Fibroblast of pulmonary artery (primary cell): ENCODE data around the gene KCNH6.

ENCODE experiments used
- DNase-seq: peaks from one replicate; pipeline ENCODE4 v3.0.0-alpha.2; 2010; ENCODE audit warnings: low read depth
- H3K4me3 ChIP-seq: replicated peaks from 2 replicates; pipeline ENCODE4 v1.5.1; 2011; ENCODE audit warnings: low read depth, mild to moderate bottlenecking, control low read depth, low read length, moderate library complexity
- TF ChIP-seq, protein P1 (sequence below): IDR thresholded peaks from 2 replicates; pipeline ENCODE4 v1.5.1; 2011; ENCODE audit warnings: mild to moderate bottlenecking, control low read depth, low read length, inconsistent platforms; ENCODE audit errors: missing control alignments

Gene KCNH6

DNA sequence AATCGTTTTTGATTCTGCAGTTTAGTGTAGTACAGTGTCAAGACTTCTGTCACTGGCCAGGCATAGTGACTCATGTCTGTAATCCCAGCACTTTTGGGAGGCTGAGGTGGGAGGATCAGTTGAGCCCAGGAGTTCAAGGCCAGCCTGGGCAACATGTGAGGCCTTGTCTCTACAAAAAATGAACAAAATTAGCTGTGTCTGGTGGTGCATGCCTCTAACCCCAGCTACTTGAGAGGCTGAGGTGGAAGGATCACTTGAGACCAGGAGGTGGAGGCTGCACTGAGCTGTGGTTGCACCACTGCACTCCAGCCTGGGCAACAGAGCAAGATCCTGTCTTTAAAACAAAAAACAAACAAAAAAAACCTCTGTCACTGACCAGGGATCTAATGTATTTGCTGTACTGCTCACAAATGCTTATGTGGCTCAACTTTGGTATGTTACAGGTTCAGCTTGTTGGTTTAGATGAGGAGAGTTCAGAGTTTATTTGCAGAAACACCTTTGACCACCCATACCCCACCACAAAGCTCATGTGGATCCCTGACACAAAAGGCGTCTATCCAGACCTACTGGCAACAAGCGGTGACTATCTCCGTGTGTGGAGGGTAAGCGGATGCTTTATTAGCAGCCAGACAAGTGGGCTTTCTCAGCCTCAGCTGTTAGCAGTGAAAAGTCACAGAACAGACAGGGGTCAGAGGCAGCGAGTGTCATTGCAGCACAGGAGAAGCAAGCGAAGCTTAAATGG, 55.0 kb downstream of the KCNH6 start:
- DNase-seq, result no peak
- no peak overlapping the region for H3K4me3 ChIP-seq
- TF ChIP-seq, protein P1, sequence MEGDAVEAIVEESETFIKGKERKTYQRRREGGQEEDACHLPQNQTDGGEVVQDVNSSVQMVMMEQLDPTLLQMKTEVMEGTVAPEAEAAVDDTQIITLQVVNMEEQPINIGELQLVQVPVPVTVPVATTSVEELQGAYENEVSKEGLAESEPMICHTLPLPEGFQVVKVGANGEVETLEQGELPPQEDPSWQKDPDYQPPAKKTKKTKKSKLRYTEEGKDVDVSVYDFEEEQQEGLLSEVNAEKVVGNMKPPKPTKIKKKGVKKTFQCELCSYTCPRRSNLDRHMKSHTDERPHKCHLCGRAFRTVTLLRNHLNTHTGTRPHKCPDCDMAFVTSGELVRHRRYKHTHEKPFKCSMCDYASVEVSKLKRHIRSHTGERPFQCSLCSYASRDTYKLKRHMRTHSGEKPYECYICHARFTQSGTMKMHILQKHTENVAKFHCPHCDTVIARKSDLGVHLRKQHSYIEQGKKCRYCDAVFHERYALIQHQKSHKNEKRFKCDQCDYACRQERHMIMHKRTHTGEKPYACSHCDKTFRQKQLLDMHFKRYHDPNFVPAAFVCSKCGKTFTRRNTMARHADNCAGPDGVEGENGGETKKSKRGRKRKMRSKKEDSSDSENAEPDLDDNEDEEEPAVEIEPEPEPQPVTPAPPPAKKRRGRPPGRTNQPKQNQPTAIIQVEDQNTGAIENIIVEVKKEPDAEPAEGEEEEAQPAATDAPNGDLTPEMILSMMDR, result no peak

DNA sequence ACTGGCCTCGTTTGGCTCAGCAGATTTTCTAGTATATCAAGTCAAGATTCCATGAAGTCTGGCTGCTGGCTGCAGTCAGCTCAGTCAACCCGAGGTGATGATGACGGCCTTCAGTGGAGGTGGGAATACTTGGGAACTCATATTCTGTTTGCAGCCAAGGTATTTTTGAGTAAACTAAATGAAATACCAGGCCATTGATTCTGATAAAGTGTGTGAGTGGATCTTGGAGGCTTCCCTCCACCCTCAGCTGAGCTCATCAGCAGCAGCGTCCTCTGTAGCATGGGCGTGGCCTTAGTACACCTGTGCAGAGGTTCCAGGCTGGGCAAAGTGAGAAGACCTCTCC, 55.6 kb downstream of the KCNH6 start:
- H3K4me3 ChIP-seq, result no peak overlapping the region
- DNase-seq, result no peak
- TF ChIP-seq, protein P1, result no peak

DNA sequence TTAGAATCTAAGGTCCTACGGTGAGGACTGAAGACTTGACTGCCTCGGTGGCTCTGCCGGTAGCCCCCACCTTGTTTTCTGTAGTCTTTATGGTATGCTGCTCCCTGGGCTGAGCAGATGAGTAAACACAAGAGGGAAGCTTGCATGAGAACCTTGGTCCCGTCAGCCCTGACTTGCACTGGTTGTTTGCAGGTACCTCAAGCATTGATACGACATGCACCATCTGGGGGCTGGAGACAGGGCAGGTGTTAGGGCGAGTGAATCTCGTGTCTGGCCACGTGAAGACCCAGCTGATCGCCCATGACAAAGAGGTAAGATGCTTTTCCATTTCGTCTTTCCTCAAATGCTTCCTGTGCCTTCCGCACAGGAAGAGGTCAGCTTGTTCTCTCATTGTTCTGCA, 56.5 kb downstream of the KCNH6 start:
- H3K4me3 ChIP-seq, result no peak overlapping the region
- no peak for DNase-seq
- TF ChIP-seq, protein P1, result no peak

DNA sequence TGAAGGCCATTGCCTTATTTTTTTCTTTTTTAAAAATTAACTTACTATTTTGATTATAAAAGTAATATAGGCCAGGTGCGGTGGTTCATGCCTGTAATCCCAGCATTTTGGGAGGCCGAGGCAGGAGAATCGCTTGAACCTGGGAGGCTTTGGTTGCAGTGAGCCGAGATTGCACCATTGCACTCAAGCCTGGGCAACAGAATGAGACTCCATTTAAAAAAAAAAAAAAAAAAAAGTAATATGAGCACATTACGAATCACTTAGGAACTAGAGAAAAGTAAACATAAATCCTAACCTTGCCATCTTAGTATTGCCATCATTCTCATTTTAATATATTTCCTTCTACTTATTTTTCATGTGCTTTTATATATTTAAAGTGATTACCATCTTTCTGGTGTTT, 64.6 kb downstream of the KCNH6 start:
- TF ChIP-seq, protein P1, result no peak
- DNase-seq, result no peak
- H3K4me3 ChIP-seq, result no peak overlapping the region

DNA sequence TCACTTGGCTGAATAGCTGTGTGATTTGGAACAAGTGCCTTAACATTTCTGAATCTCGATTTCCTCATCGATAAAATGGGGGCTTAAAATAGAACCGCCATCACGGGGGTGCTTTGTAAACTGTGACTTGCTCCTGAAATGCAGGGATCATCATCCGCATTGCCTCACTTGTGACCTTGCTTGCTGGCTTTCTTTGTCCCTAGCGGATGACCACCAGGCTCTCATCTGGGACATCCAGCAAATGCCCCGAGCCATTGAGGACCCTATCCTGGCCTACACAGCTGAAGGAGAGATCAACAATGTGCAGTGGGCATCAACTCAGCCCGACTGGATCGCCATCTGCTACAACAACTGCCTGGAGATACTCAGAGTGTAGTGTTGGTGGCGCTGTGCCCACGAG, 65.6 kb downstream of the KCNH6 start:
- no peak overlapping the region for H3K4me3 ChIP-seq
- TF ChIP-seq, protein P1, result no peak
- no peak for DNase-seq

DNA sequence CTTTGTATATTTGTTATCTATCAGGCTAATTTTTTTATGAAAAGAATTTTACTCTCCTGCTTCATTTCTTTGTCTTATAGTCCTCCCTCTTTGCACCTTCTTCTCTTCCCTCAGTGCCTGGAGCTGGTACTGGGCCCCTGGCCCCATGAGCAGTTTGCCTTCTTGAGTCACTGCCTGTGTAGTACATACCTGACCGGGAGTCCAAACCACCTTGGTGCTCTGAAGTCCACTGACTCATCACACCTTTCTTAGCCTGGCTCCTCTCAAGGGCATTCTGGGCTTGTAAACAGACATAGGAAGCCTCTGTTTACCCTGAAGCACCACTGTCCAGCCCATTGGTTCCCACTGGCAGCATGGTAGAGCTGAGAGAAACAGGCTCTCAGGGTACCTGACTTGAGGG, 66.5 kb downstream of the KCNH6 start:
- no peak overlapping the region for H3K4me3 ChIP-seq
- DNase-seq, result no peak
- TF ChIP-seq, protein P1, result no peak

DNA sequence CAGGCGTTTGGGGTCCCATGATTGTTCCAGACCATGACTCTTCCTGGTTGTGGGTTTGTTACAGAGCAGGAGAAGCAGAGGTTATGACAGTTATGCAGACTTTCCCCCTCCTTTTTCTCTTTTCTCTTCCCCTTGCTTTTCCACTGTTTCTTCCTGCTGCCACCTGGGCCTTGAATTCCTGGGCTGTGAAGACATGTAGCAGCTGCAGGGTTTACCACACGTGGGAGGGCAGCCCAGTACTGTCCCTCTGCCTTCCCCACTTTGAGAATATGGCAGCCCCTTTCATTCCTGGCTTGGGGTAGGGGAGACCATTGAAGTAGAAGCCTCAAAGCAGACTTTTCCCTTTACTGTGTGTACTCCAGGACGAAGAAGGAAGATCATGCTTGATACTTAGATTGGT, 69.6 kb downstream of the KCNH6 start:
- no peak for DNase-seq
- TF ChIP-seq, protein P1, result no peak
- H3K4me3 ChIP-seq, result no peak overlapping the region
